ENCODE measurements around the gene ZNF593OS. TPM values are rescaled to one million over a fixed set of nuclear protein-coding genes. Genes with fewer than 3 reads are reported as not detected.

Gene ZNF593OS
- total and polyA plus RNA-seq, 2 donors (not counting 1 experiment from before 2014, with no cell fraction given) = 0.09 TPM; not detected in 1

DNA sequence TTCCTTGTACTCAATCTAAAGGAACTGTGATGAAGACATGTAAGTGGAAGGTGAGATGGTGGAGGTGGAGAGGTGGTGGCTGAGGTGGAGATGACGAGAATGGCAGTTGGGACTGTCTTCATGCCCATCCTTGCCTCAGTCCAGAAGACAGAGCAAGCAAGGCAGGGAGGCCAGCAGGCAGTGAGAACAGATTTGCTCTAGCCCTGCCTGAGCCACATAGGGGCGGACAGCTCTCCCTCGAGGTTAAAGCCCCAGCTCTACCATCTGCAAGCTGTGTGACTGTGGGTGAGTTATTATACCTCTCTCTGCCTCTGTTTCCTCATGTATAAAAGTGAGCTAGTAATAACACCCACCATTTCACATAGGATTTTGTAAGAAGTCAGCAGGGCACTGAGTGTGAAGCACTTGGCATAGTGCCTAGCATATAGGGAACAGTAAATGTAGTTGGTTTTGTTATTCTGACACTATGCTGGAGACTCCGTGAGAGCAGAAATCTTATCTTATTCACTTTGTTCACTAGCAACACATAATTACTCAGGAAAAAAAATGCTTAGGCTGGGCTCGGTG, 17.6 kb downstream of the ZNF593OS start:
- POLR2A ChIA-PET = no interaction called here
- Mint-ChIP-seq H3K27ac (no peak overlapping the region), H3K27me3 (peaks cover 47% of the 10 kb centered on the region), H3K4me1 (peaks cover 2% of the 10 kb centered on the region), H3K9me3 (ENCODE audit: insufficient read depth) (no peaks in the 10 kb centered on the region), H3K4me3 (no peak overlapping the region)
- TF ChIP-seq, protein P1, sequence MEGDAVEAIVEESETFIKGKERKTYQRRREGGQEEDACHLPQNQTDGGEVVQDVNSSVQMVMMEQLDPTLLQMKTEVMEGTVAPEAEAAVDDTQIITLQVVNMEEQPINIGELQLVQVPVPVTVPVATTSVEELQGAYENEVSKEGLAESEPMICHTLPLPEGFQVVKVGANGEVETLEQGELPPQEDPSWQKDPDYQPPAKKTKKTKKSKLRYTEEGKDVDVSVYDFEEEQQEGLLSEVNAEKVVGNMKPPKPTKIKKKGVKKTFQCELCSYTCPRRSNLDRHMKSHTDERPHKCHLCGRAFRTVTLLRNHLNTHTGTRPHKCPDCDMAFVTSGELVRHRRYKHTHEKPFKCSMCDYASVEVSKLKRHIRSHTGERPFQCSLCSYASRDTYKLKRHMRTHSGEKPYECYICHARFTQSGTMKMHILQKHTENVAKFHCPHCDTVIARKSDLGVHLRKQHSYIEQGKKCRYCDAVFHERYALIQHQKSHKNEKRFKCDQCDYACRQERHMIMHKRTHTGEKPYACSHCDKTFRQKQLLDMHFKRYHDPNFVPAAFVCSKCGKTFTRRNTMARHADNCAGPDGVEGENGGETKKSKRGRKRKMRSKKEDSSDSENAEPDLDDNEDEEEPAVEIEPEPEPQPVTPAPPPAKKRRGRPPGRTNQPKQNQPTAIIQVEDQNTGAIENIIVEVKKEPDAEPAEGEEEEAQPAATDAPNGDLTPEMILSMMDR (IDR thresholded peaks at IDR 0.05) = no peak
- TF ChIP-seq EZH2 (IDR thresholded peaks at IDR 0.05; ENCODE audit: borderline replicate concordance, insufficient read depth, low read depth, low read length, poor library complexity, severe bottlenecking) = no peak
- Histone ChIP-seq H3K9me3 (ENCODE audit: control extremely low read depth in 1 of 3, control insufficient read depth in 2 of 3, insufficient read depth in 1 of 3, low read length in 2 of 3) (no peaks in the 10 kb centered on the region), H3K27me3 (replicated peaks in 1 of 4; ENCODE audit: control extremely low read depth in 1 of 4, control insufficient read depth in 3 of 4, insufficient read depth in 4 of 4, low read length in 3 of 4) (peaks cover 0 to 44% (median 12%) of the 10 kb centered on the region in 4 experiments), H4K20me1 (ENCODE audit: control insufficient read depth, insufficient read depth, low read length, poor library complexity, severe bottlenecking) (no peaks in the 10 kb centered on the region), H3K27ac (ENCODE audit: low read length in 2 of 2) (no peak overlapping the region), H3K36me3 (replicated peaks in 1 of 2; ENCODE audit: control extremely low read depth in 1 of 2, control insufficient read depth in 1 of 2, extremely low read depth in 1 of 2, insufficient read depth in 2 of 2, low read length in 1 of 2) (no peaks in the 10 kb centered on the region), H3K4me1 (ENCODE audit: control insufficient read depth in 2 of 2, insufficient read depth in 2 of 2, low read length in 2 of 2) (peaks cover 7 to 8% of the 10 kb centered on the region in 2 donors), H3K4me2 (replicated peaks; ENCODE audit: low read depth, low read length, poor library complexity, severe bottlenecking) (no peak overlapping the region), H2AFZ (ENCODE audit: insufficient read depth, low read depth, low read length, poor library complexity, severe bottlenecking) (no peak overlapping the region), H3K9ac (ENCODE audit: low read length) (no peak overlapping the region), H3K79me2 (ENCODE audit: control insufficient read depth, insufficient read depth, low read length) (no peaks in the 10 kb centered on the region), H3K4me3 (ENCODE audit: control extremely low read depth in 1 of 5, extremely low read depth in 1 of 5, insufficient read depth in 1 of 5, low read depth in 2 of 5, low read length in 4 of 5) (no peak overlapping the region)
- 84% methylated on average over 2 of the region's 5 CpGs for WGBS (ENCODE audit: insufficient coverage)
- CTCF ChIA-PET = interaction anchor here (0.6 to 4.3 kb wide), 2 partner anchors 9 to 51 kb away, joined by 4 to 31 read pairs; no protein-coding TSS in a partner anchor
- DNase-seq = no peak
- intact Hi-C loops (cut with micrococcal nuclease) = no loop called here
- no peak for ATAC-seq (ENCODE audit: low read depth)

GRCh38 chr1:26148887-26149286, 22.7 kb downstream of the ZNF593OS start:
- POLR2A ChIA-PET = no interaction called here
- no peak overlapping the region for H3K4me3 ChIP-seq (ENCODE audit: control extremely low read depth in 1 of 5, extremely low read depth in 1 of 5, insufficient read depth in 1 of 5, low read depth in 2 of 5, low read length in 4 of 5)
- Mint-ChIP-seq H3K27ac (no peak overlapping the region), H3K4me1 (peaks cover 3% of the 10 kb centered on the region), H3K27me3 (peaks cover 23% of the 10 kb centered on the region), H3K4me3 (no peak overlapping the region), H3K9me3 (ENCODE audit: insufficient read depth) (no peaks in the 10 kb centered on the region)
- no peak overlapping the region for H3K4me2 ChIP-seq (replicated peaks; ENCODE audit: low read depth, low read length, poor library complexity, severe bottlenecking)
- no peak overlapping the region for H2AFZ ChIP-seq (ENCODE audit: insufficient read depth, low read depth, low read length, poor library complexity, severe bottlenecking)
- DNase-seq (no peak), ATAC-seq (ENCODE audit: low read depth) (no peak)
- H4K20me1 ChIP-seq (ENCODE audit: control insufficient read depth, insufficient read depth, low read length, poor library complexity, severe bottlenecking) = no peaks in the 10 kb centered on the region
- intact Hi-C loops (cut with micrococcal nuclease) = loop anchor here (10.0 kb wide), 1 partner anchor 254 kb away; no protein-coding TSS in a partner anchor
- H3K9ac ChIP-seq (ENCODE audit: low read length) = no peak overlapping the region
- H3K9me3 ChIP-seq (ENCODE audit: control extremely low read depth in 1 of 3, control insufficient read depth in 2 of 3, insufficient read depth in 1 of 3, low read length in 2 of 3) = no peaks in the 10 kb centered on the region
- peaks cover 4 to 6% of the 10 kb centered on the region in 2 donors for H3K4me1 ChIP-seq (ENCODE audit: control insufficient read depth in 2 of 2, insufficient read depth in 2 of 2, low read length in 2 of 2)
- no peak overlapping the region for H3K27ac ChIP-seq (ENCODE audit: low read length in 2 of 2)
- TF ChIP-seq, protein P1 (IDR thresholded peaks at IDR 0.05) = no peak
- TF ChIP-seq EZH2 (IDR thresholded peaks at IDR 0.05; ENCODE audit: borderline replicate concordance, insufficient read depth, low read depth, low read length, poor library complexity, severe bottlenecking) = no peak
- H3K36me3 ChIP-seq (replicated peaks in 1 of 2; ENCODE audit: control extremely low read depth in 1 of 2, control insufficient read depth in 1 of 2, extremely low read depth in 1 of 2, insufficient read depth in 2 of 2, low read length in 1 of 2) = no peaks in the 10 kb centered on the region
- H3K79me2 ChIP-seq (ENCODE audit: control insufficient read depth, insufficient read depth, low read length) = no peaks in the 10 kb centered on the region
- CTCF ChIA-PET = interaction anchor here (1.4 to 13.1 kb wide), 2 partner anchors 11 to 43 kb away, joined by 3 to 336 read pairs; partner anchors contain the start of gene PDIK1L
- H3K27me3 ChIP-seq (replicated peaks in 1 of 4; ENCODE audit: control extremely low read depth in 1 of 4, control insufficient read depth in 3 of 4, insufficient read depth in 4 of 4, low read length in 3 of 4) = peaks cover 0 to 10% (median 0%) of the 10 kb centered on the region in 4 experiments
